ENCODE results near the gene TSR1. TPM values are rescaled to one million over a fixed set of nuclear protein-coding genes. Genes with fewer than 3 reads are reported as not detected.

Gene TSR1
- total RNA-seq, 1 experiment from 2014 or later, result 44.7 TPM

GRCh38 chr17:2366747-2367494 is 30.7 kb upstream of the TSR1 start:
- CTCF ChIA-PET, result no interaction called here
- POLR2A ChIA-PET, result no interaction called here
- no peak for DNase-seq (ENCODE audit: low read depth, low spot score)
- Histone ChIP-seq H3K27me3 (ENCODE audit: control insufficient read depth, insufficient read depth, low read length) (no peaks in the 10 kb centered on the region), H3K9me3 (ENCODE audit: control insufficient read depth, insufficient read depth, low read depth, low read length) (no peaks in the 10 kb centered on the region), H3K36me3 (ENCODE audit: control insufficient read depth, insufficient read depth, low read length) (no peaks in the 10 kb centered on the region), H3K4me1 (ENCODE audit: control insufficient read depth, insufficient read depth, low read length) (no peaks in the 10 kb centered on the region), H3K4me3 (ENCODE audit: low read depth in 2 of 2, low read length in 2 of 2) (no peak overlapping the region), H3K27ac (ENCODE audit: low read length) (no peak overlapping the region)
- ATAC-seq, result no peak; the same call in 1 of the 2 replicates
- intact Hi-C loops (cut with micrococcal nuclease; ENCODE audit: unreplicated experiment) (no loop called here), in situ Hi-C loops (cut with HindIII; ENCODE audit: low pct_unique_long_range_greater_than_20kb, low sequenced_read_pairs) (no loop called here)
- no peak for TF ChIP-seq SIN3A (IDR thresholded peaks at IDR 0.05; ENCODE audit: borderline replicate concordance, insufficient read depth, low read depth, low read length)
- no peak; the same call in 1 of the 2 replicates for TF ChIP-seq CTCF (IDR thresholded peaks at IDR 0.05)
- TF ChIP-seq POLR2AphosphoS5 (IDR thresholded peaks at IDR 0.05; ENCODE audit: low read depth, low read length), result no peak
- no peak for TF ChIP-seq REST (IDR thresholded peaks at IDR 0.05; ENCODE audit: insufficient read depth in 1 of 2, low read depth in 2 of 2, low read length in 1 of 2)
- TF ChIP-seq TCF7L2 (IDR thresholded peaks at IDR 0.05; ENCODE audit: low read depth, low read length), result no peak
- no TSS peak for BruUV-seq (replicated peaks)

- DNase-seq (ENCODE audit: low read depth, low spot score), result no peak
- Histone ChIP-seq H3K4me3 (ENCODE audit: low read depth in 2 of 2, low read length in 2 of 2) (no peak overlapping the region), H3K9me3 (ENCODE audit: control insufficient read depth, insufficient read depth, low read depth, low read length) (no peaks in the 10 kb centered on the region), H3K4me1 (ENCODE audit: control insufficient read depth, insufficient read depth, low read length) (no peaks in the 10 kb centered on the region), H3K36me3 (ENCODE audit: control insufficient read depth, insufficient read depth, low read length) (no peaks in the 10 kb centered on the region), H3K27ac (ENCODE audit: low read length) (no peak overlapping the region), H3K27me3 (ENCODE audit: control insufficient read depth, insufficient read depth, low read length) (no peaks in the 10 kb centered on the region)
- no peak for ATAC-seq
- in situ Hi-C loops (cut with HindIII; ENCODE audit: low pct_unique_long_range_greater_than_20kb, low sequenced_read_pairs) (no loop called here), intact Hi-C loops (cut with micrococcal nuclease; ENCODE audit: unreplicated experiment) (no loop called here)
- BruUV-seq (replicated peaks), result no TSS peak
- ChIA-PET CTCF (no interaction called here), POLR2A (no interaction called here)
- TF ChIP-seq SIN3A (IDR thresholded peaks at IDR 0.05; ENCODE audit: borderline replicate concordance, insufficient read depth, low read depth, low read length) (no peak), REST (IDR thresholded peaks at IDR 0.05; ENCODE audit: insufficient read depth in 1 of 2, low read depth in 2 of 2, low read length in 1 of 2) (no peak), POLR2AphosphoS5 (IDR thresholded peaks at IDR 0.05; ENCODE audit: low read depth, low read length) (no peak), TCF7L2 (IDR thresholded peaks at IDR 0.05; ENCODE audit: low read depth, low read length) (no peak), CTCF (IDR thresholded peaks at IDR 0.05) (no peak)
These were observed 28.9 kb upstream of the TSR1 start for GRCh38 chr17:2365132-2365531.
